ENCODE data around the gene C1orf210.

The C1orf210 gene

DNA sequence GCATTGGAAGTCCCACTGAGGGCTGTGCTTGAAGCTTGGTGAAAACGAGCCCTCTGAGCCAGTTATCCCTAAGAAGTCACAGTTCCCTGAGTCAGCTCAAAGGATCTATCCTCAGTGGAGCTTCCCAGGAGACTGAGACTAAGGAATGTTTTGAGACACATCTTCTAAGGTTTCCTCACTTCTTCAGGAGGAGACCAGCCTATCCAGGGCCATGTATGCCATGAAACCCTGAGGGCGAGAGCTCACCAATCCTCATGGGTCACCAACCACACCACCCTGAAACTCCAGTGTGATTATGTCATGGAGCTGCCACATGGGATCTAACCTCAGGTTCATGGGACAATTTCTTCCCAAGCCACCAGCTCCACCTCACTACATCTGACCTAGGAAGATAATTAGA, 7.8 kb upstream of the C1orf210 start:
- H3K4me3 ChIP-seq, result no peak overlapping the region
- no peaks in the 10 kb centered on the region for H3K9me3 ChIP-seq (ENCODE audit: low read depth, low read length)
- TF ChIP-seq FOXP2 (optimal IDR thresholded peaks at IDR 0.05; ENCODE audit: control extremely low read depth, extremely low read length, insufficient read depth) (no peak), POLR2AphosphoS5 (IDR thresholded peaks at IDR 0.05; ENCODE audit: borderline replicate concordance, low read depth, low read length) (no peak), EZH2 (IDR thresholded peaks at IDR 0.05) (no peak)
- no peaks in the 10 kb centered on the region for H3K36me3 ChIP-seq (ENCODE audit: insufficient read depth, low read length)
- DNase-seq (ENCODE audit: low read depth, low spot score), result no peak
- no peak overlapping the region for H3K9ac ChIP-seq (ENCODE audit: insufficient read length)
- no peak overlapping the region for H3K27ac ChIP-seq

- no peak for TF ChIP-seq EZH2 (IDR thresholded peaks at IDR 0.05)
- no peak for TF ChIP-seq FOXP2 (optimal IDR thresholded peaks at IDR 0.05; ENCODE audit: control extremely low read depth, extremely low read length, insufficient read depth)
- no peak for TF ChIP-seq POLR2AphosphoS5 (IDR thresholded peaks at IDR 0.05; ENCODE audit: borderline replicate concordance, low read depth, low read length)
- no peaks in the 10 kb centered on the region for H3K36me3 ChIP-seq (ENCODE audit: insufficient read depth, low read length)
- no peaks in the 10 kb centered on the region for H3K9me3 ChIP-seq (ENCODE audit: low read depth, low read length)
- DNase-seq (ENCODE audit: low read depth, low spot score), result no peak
- no peak overlapping the region for H3K9ac ChIP-seq (ENCODE audit: insufficient read length)
- H3K27ac ChIP-seq, result no peak overlapping the region
- no peak overlapping the region for H3K4me3 ChIP-seq
These were observed 7.3 kb upstream of the C1orf210 start for GRCh38 chr1:43292679-43293078.

GRCh38 chr1:43292216-43292615, 6.8 kb upstream of the C1orf210 start:
- no peak overlapping the region for H3K9ac ChIP-seq (ENCODE audit: insufficient read length)
- H3K36me3 ChIP-seq (ENCODE audit: insufficient read depth, low read length), result no peaks in the 10 kb centered on the region
- H3K27ac ChIP-seq, result no peak overlapping the region
- no peak overlapping the region for H3K4me3 ChIP-seq
- TF ChIP-seq POLR2AphosphoS5 (IDR thresholded peaks at IDR 0.05; ENCODE audit: borderline replicate concordance, low read depth, low read length), result no peak
- TF ChIP-seq EZH2 (IDR thresholded peaks at IDR 0.05), result no peak
- TF ChIP-seq FOXP2 (optimal IDR thresholded peaks at IDR 0.05; ENCODE audit: control extremely low read depth, extremely low read length, insufficient read depth), result no peak
- no peak for DNase-seq (ENCODE audit: low read depth, low spot score)
- no peaks in the 10 kb centered on the region for H3K9me3 ChIP-seq (ENCODE audit: low read depth, low read length)

DNA sequence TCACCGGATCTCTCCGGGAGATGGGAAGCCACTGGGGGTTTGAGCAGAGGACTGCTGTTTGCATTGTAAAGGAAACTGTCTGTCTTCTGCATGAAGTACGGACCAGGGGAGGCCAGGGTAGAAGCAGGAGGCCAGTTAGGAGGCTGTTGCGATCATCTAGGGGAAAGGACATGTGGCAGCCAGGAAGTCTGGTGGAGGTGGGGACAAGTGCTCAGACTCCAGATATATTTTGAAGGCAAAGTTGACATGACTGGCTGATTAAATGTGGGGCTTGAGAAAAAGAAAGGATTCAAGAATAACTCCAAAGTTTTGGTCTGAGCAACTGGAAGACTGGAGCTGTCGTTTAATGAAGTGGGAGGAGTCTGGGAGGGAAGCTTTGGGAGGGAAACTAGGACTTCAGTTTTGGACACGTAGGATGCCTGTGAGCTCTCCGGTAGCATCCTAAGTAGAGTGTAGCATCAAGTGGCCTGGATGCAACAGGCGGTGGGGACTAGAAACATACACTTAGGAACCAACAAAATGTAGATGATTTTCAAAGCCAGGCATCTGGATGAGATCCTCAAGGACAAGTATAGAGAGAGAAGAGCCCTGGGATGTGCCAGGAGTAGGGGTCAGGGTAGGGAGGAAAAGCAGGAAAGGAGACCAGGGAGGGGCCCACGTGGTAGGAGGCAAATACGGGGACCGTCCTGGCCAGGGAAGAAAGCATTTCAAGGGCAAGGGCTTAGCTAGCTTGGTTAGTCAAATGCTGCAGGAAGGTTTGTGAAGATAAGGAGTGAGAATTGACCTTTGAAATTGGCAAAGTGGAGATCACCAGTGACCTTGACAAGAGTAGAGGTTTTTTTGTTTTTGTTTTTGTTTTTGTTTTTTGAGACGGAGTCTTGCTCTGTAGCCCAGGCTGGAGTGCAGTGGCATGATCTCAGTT, 3.7 kb upstream of the C1orf210 start:
- no peak overlapping the region for H3K9ac ChIP-seq (ENCODE audit: insufficient read length)
- TF ChIP-seq EZH2 (IDR thresholded peaks at IDR 0.05) (no peak), POLR2AphosphoS5 (IDR thresholded peaks at IDR 0.05; ENCODE audit: borderline replicate concordance, low read depth, low read length) (no peak), FOXP2 (optimal IDR thresholded peaks at IDR 0.05; ENCODE audit: control extremely low read depth, extremely low read length, insufficient read depth) (no peak)
- no peaks in the 10 kb centered on the region for H3K36me3 ChIP-seq (ENCODE audit: insufficient read depth, low read length)
- DNase-seq (ENCODE audit: low read depth, low spot score), result no peak
- H3K4me3 ChIP-seq, result no peak overlapping the region
- no peaks in the 10 kb centered on the region for H3K9me3 ChIP-seq (ENCODE audit: low read depth, low read length)
- H3K27ac ChIP-seq, result no peak overlapping the region

GRCh38 chr1:43288058-43288784, 2.8 kb upstream of the C1orf210 start:
- Histone ChIP-seq H3K27ac (no peak overlapping the region), H3K9me3 (ENCODE audit: low read depth, low read length) (no peaks in the 10 kb centered on the region), H3K36me3 (ENCODE audit: insufficient read depth, low read length) (no peaks in the 10 kb centered on the region), H3K4me3 (no peak overlapping the region), H3K9ac (ENCODE audit: insufficient read length) (no peak overlapping the region)
- TF ChIP-seq POLR2AphosphoS5 (IDR thresholded peaks at IDR 0.05; ENCODE audit: borderline replicate concordance, low read depth, low read length) (no peak), FOXP2 (optimal IDR thresholded peaks at IDR 0.05; ENCODE audit: control extremely low read depth, extremely low read length, insufficient read depth) (no peak), EZH2 (IDR thresholded peaks at IDR 0.05) (no peak)
- DNase-seq (ENCODE audit: low read depth, low spot score), result no peak

DNA sequence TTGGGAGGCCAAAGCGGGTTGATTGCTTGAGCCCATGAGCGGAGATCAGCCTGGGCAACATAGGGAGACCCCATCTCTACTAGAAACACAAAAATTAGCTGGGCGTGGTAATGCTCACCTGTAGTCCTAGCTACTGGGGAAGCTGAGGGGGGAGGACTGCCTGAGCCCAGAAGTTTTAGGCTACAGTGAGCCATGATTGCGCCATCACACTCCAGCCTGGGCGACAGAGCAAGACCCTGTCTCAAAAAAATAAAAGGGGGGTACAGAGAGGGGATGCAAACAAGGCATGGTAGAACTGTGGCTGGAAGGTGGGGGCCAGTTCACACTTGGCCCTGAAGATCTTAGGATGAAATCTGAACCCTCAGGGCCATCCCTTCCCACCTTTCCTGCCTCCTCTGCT, 1.2 kb upstream of the C1orf210 start:
- no peak overlapping the region for H3K9ac ChIP-seq (ENCODE audit: insufficient read length)
- no peak overlapping the region for H3K27ac ChIP-seq
- no peak overlapping the region for H3K4me3 ChIP-seq
- TF ChIP-seq POLR2AphosphoS5 (IDR thresholded peaks at IDR 0.05; ENCODE audit: borderline replicate concordance, low read depth, low read length), result no peak
- no peak for TF ChIP-seq EZH2 (IDR thresholded peaks at IDR 0.05)
- TF ChIP-seq FOXP2 (optimal IDR thresholded peaks at IDR 0.05; ENCODE audit: control extremely low read depth, extremely low read length, insufficient read depth), result no peak
- no peaks in the 10 kb centered on the region for H3K9me3 ChIP-seq (ENCODE audit: low read depth, low read length)
- no peak for DNase-seq (ENCODE audit: low read depth, low spot score)
- no peaks in the 10 kb centered on the region for H3K36me3 ChIP-seq (ENCODE audit: insufficient read depth, low read length)

DNA sequence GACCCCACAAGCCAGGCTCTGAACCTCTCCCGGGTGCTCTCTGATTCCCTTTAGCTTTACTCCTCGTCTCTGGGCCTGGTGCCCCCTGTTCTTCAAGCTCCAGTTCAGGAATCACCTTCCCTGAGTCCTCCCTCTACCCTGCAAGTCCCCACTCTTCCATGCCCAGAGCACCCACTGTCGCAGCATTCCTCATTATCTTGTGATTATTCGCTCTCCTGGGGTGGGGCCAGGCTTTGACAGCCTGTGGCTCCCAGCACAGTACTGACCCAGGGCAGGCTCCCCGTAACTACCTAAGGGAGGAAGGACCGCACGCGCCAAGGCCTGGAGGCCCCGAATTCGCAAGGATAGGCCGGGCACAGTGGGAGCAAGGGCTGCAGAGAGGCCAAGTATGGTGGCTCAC, 734 bp upstream of the C1orf210 start:
- DNase-seq (ENCODE audit: low read depth, low spot score), result no peak
- H3K9ac ChIP-seq (ENCODE audit: insufficient read length), result no peak overlapping the region
- TF ChIP-seq POLR2AphosphoS5 (IDR thresholded peaks at IDR 0.05; ENCODE audit: borderline replicate concordance, low read depth, low read length) (no peak), FOXP2 (optimal IDR thresholded peaks at IDR 0.05; ENCODE audit: control extremely low read depth, extremely low read length, insufficient read depth) (no peak), EZH2 (IDR thresholded peaks at IDR 0.05) (no peak)
- H3K4me3 ChIP-seq, result no peak overlapping the region
- H3K9me3 ChIP-seq (ENCODE audit: low read depth, low read length), result no peaks in the 10 kb centered on the region
- no peaks in the 10 kb centered on the region for H3K36me3 ChIP-seq (ENCODE audit: insufficient read depth, low read length)
- no peak overlapping the region for H3K27ac ChIP-seq

- no peak for DNase-seq (ENCODE audit: low read depth, low spot score)
- Histone ChIP-seq H3K9me3 (ENCODE audit: low read depth, low read length) (no peaks in the 10 kb centered on the region), H3K27ac (no peak overlapping the region), H3K4me3 (no peak overlapping the region), H3K9ac (ENCODE audit: insufficient read length) (no peak overlapping the region), H3K36me3 (ENCODE audit: insufficient read depth, low read length) (no peaks in the 10 kb centered on the region)
- TF ChIP-seq POLR2AphosphoS5 (IDR thresholded peaks at IDR 0.05; ENCODE audit: borderline replicate concordance, low read depth, low read length) (no peak), EZH2 (IDR thresholded peaks at IDR 0.05) (no peak), FOXP2 (optimal IDR thresholded peaks at IDR 0.05; ENCODE audit: control extremely low read depth, extremely low read length, insufficient read depth) (no peak)
These were observed 753 bp downstream of the C1orf210 start for GRCh38 chr1:43284546-43285110.

Measured in SK-N-MC (cell line).